ENCODE data around the gene ICOSLG.
"Not testable (repeated sequence)": the region's sequence is repeated elsewhere in the genome, so short reads cannot be mapped to it uniquely, and the experiment has no call there.

Gene ICOSLG

DNA sequence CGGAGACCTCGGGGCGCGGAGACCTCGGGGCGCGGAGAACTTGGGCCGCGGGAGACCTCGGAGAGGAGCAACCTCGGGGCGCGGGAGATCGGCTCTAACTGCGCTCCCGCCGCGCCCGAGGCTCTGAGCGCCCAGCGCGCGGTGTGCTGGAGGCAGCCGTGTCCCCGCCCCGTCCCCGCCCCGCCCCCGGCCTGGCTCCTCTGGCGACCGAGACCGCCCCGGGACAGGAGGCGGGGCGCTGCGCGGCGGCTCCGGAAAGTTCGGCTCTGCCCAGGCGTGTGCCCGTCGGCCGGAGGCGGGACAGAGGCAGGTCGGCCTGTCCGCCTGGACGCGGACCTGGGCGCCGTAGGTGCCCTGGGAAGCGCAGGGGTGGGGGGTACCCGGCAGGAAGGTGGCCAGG is at the start of gene ICOSLG:
TSS of gene ICOSLG (minus strand) at position 102 of the 400 bp plus-strand sequence. CDS start 126 bp downstream, outside the sequence.
- not testable (repeated sequence) for DNase-seq (ENCODE audit: low read depth in 2 of 2)

- DNase-seq (ENCODE audit: low read depth in 2 of 2) = no peak
Measured at GRCh38 chr21:44289381-44290010, 48.8 kb upstream of the ICOSLG start.

DNA sequence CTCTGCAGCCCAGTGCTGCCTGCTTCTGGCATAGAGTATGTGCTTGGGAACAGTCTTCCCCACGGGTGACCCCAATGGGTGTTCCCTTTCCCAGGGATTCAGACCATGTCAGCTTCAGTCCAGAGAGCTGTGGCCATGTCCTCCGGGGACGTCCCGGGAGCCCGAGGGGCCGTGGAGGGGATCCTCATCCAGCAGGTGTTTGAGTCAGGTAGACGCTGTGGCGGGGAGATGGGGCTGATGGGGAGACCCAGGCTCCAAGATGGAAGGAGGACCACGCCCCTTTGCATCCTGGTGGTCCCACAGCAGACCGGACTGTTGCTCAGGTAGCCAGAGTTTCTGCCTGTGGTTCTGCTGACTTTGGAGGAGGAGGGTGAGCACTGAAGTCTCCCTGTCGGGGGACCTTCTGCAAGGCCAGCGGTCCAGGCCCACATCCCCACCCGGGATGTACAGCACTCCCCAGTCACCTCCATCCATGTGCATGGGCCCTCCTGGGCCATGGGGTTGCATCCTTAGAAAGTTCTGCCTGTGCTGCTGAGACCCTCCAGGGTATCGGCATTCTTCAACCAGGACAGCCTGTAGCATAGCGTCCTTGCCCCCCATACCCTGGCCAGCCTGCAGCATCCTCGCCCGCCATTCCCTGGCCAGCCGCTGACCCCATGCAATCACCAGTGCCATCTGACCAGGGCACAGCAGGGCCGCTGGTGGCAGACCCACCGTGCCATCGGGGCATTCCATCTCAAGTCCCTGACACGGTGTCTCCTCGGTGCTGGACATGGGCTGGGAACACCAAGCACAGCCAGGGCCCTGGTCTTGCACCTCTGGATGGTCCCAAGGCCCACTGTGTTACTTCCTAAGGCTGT is 47.7 kb upstream of the ICOSLG start:
- DNase-seq (ENCODE audit: low read depth in 2 of 2) = no peak

GRCh38 chr21:44286716-44287632 is 46.2 kb upstream of the ICOSLG start:
- DNase-seq (ENCODE audit: low read depth in 2 of 2) = no peak

- no peak for DNase-seq (ENCODE audit: low read depth in 2 of 2)
Measured at GRCh38 chr21:44286086-44286715, 45.5 kb upstream of the ICOSLG start.

DNA sequence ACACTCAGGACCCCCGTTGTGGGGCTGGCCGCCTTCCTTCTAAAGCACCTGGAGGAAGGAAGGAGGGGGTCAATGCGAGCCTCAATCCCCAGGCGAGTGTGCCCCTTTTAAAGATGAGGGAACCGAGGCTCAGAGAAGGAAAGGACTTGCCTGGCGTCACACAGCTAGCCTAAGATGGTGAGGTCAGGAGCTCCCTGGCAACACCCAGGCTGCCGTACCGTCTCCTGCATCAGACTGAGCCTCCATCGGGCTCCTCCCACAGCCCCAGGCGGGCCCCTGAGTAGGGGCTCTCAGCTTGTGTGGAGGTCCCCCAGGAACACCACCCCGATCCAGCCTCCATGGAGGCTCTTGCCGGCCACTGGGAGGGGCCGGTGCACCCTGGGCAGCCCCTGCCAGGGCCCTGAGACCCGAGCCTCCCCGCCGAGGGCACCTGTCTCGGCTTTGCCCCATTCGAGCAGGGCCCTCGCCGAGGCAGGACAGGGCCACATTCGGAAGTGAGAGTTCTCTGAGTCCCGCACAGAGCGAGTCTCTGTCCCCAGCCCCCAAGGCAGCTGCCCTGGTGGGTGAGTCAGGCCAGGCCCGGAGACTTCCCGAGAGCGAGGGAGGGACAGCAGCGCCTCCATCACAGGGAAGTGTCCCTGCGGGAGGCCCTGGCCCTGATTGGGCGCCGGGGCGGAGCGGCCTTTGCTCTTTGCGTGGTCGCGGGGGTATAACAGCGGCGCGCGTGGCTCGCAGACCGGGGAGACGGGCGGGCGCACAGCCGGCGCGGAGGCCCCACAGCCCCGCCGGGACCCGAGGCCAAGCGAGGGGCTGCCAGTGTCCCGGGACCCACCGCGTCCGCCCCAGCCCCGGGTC is 44.6 kb upstream of the ICOSLG start, which contains the start of gene AIRE:
TSS of gene AIRE (plus strand) at position 739 of the 855 bp plus-strand sequence. CDS start 131 bp downstream, outside the sequence.
- no peak for DNase-seq (ENCODE audit: low read depth in 2 of 2)

DNA sequence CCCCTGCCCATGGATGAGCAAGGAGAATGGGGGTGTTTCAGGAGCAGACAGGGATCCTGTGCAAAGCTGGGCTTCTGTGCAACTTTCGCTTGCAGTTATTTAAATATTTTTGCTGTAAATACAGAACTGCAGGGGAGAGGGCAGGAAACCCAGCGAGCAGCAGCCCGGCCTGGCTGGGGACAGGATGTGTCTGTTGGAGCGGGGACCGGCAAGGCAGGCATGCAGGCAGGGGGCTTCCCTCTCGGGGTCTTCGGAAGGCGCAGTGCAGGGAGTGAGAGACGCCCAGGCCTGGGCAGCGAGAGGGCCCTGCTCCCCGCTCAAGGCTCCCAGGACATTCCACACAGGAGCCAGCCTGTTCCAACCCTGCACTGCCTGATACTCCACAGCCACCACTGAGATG is 43.2 kb upstream of the ICOSLG start:
- DNase-seq (ENCODE audit: low read depth in 2 of 2) = no peak

DNA sequence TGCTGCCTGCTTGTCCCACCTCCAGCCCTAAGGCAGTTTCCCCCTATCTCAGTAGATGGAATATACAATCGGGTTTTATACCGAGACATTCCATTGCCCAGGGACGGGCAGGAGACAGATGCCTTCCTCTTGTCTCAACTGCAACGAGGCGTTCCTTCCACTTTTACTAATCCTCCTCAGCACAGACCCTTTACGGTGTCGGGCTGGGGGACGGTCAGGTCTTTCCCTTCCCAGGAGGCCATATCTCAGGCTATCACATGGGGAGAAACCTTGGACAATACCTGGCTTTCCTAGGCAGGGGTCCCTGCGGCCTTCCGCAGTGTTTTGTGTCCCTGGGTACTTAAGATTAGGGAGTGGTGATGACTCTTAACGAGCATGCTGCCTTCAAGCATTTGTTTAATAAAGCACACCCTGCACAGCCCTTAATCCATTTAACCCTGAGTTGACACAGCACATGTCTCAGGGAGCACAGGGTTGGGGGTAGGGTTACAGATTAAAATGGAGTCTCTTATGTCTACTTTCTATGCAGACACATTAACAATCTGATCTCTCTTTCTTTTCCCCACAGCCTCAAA is 42.6 kb upstream of the ICOSLG start:
- DNase-seq (ENCODE audit: low read depth in 2 of 2) = not testable (repeated sequence)

- no peak for DNase-seq (ENCODE audit: low read depth in 2 of 2)
Measured at GRCh38 chr21:44282370-44282769, 41.6 kb upstream of the ICOSLG start.

- DNase-seq (ENCODE audit: low read depth in 2 of 2) = no peak
Measured at GRCh38 chr21:44281801-44282200, 41.1 kb upstream of the ICOSLG start.

- no peak for DNase-seq (ENCODE audit: low read depth in 2 of 2)
Measured at GRCh38 chr21:44279354-44280260, 38.9 kb upstream of the ICOSLG start.

GRCh38 chr21:44275041-44275440 is 34.3 kb upstream of the ICOSLG start:
- no peak for DNase-seq (ENCODE audit: low read depth in 2 of 2)

GRCh38 chr21:44273046-44273445 is 32.3 kb upstream of the ICOSLG start:
- DNase-seq (ENCODE audit: low read depth in 2 of 2) = no peak

GRCh38 chr21:44272284-44272858 is 31.6 kb upstream of the ICOSLG start:
- DNase-seq (ENCODE audit: low read depth in 2 of 2) = no peak

- DNase-seq (ENCODE audit: low read depth in 2 of 2) = no peak
Measured at GRCh38 chr21:44271558-44272283, 31.0 kb upstream of the ICOSLG start.

- DNase-seq (ENCODE audit: low read depth in 2 of 2) = no peak
Measured at GRCh38 chr21:44269090-44269489, 28.3 kb upstream of the ICOSLG start.

- DNase-seq (ENCODE audit: low read depth in 2 of 2) = no peak
Measured at GRCh38 chr21:44267655-44268142, 27.0 kb upstream of the ICOSLG start.

DNA sequence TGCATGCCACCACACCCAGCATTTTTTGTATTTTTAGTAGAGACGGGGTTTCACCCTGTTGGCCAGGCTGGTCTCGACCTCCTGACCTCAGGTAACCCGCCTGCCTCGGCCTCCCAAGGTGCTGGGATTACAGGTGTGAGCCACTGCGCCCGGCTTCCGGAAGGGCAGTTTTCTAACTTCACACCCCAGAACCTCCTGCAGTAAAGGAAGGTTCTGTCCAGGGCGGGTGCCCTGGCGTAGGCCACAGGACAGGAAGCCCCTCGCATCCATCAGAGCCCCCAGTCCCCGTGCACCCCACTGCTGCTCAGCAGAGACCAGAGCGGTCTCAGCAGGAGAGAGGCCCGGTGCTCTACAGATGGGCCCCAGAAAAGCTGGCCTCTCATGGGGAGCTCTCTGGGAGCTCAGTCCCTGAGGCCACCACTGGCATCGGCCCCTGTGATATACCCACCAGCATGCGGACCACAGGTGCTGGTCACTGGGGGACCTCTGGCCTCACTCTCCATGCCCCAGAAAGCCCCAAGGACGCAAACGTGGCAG is 25.1 kb upstream of the ICOSLG start:
- DNase-seq (ENCODE audit: low read depth in 2 of 2) = no peak
